ENCODE data around the gene PDE7B. TPM values are rescaled to one million over a fixed set of nuclear protein-coding genes. Genes with fewer than 3 reads are reported as not detected.

The PDE7B gene
- total RNA-seq, 1 donor = 1.7 TPM

- DNase-seq (ENCODE audit: low read depth) = no peak
- no peak for TF ChIP-seq CTCF (IDR thresholded peaks at IDR 0.05; ENCODE audit: insufficient read depth, low read depth, low read length)
- H3K4me3 ChIP-seq (ENCODE audit: low read depth, low read length) = no peak overlapping the region
Observed at GRCh38 chr6:136178749-136179148, 327.2 kb downstream of the PDE7B start.

- H3K4me3 ChIP-seq (ENCODE audit: low read depth, low read length) = no peak overlapping the region
- no peak for DNase-seq (ENCODE audit: low read depth)
- no peak for TF ChIP-seq CTCF (IDR thresholded peaks at IDR 0.05; ENCODE audit: insufficient read depth, low read depth, low read length)
Observed at GRCh38 chr6:136180704-136181511, 329.4 kb downstream of the PDE7B start.

- no peak overlapping the region for H3K4me3 ChIP-seq (ENCODE audit: low read depth, low read length)
- no peak for TF ChIP-seq CTCF (IDR thresholded peaks at IDR 0.05; ENCODE audit: insufficient read depth, low read depth, low read length)
- DNase-seq (ENCODE audit: low read depth) = no peak
Observed at GRCh38 chr6:136181512-136181833, 330.0 kb downstream of the PDE7B start.

GRCh38 chr6:136181861-136182260, 330.4 kb downstream of the PDE7B start:
- H3K4me3 ChIP-seq (ENCODE audit: low read depth, low read length) = no peak overlapping the region
- no peak for DNase-seq (ENCODE audit: low read depth)
- TF ChIP-seq CTCF (IDR thresholded peaks at IDR 0.05; ENCODE audit: insufficient read depth, low read depth, low read length) = no peak

- no peak for DNase-seq (ENCODE audit: low read depth)
- no peak for TF ChIP-seq CTCF (IDR thresholded peaks at IDR 0.05; ENCODE audit: insufficient read depth, low read depth, low read length)
Observed at GRCh38 chr6:136184738-136185137, 333.2 kb downstream of the PDE7B start.

GRCh38 chr6:136186363-136186762, 334.9 kb downstream of the PDE7B start:
- DNase-seq (ENCODE audit: low read depth) = no peak
- no peak overlapping the region for H3K4me3 ChIP-seq (ENCODE audit: low read depth, low read length)
- TF ChIP-seq CTCF (IDR thresholded peaks at IDR 0.05; ENCODE audit: insufficient read depth, low read depth, low read length) = no peak

More at GRCh38 chr6:136184738-136185137, 333.2 kb downstream of the PDE7B start:
- no peak overlapping the region for H3K4me3 ChIP-seq (ENCODE audit: low read depth, low read length)

- no peak for TF ChIP-seq CTCF (IDR thresholded peaks at IDR 0.05; ENCODE audit: insufficient read depth, low read depth, low read length)
- no peak overlapping the region for H3K4me3 ChIP-seq (ENCODE audit: low read depth, low read length)
- no peak for DNase-seq (ENCODE audit: low read depth)
Observed at GRCh38 chr6:136188486-136188885, 337.0 kb downstream of the PDE7B start.

Data from fibroblast of villous mesenchyme (primary cell).